22Rv1 (cell line): ENCODE measurements around the gene TGFB1I1.

Source experiments
- H3K27ac ChIP-seq: fragments of 450-650 bp; 2 replicates; pipeline ENCODE4 v1.5.1; 2017
- ZFX ChIP-seq: fragments of 450-650 bp; IDR thresholded peaks from 2 replicates; pipeline ENCODE4 v1.6.1; 2017; ENCODE audit warnings: antibody characterized with exemption, borderline replicate concordance
- TF ChIP-seq, protein P1 (sequence below): fragments of 450-650 bp; IDR thresholded peaks from 2 replicates; pipeline ENCODE4 v1.5.1; 2017; ENCODE audit warnings: mild to moderate bottlenecking

Gene TGFB1I1

DNA sequence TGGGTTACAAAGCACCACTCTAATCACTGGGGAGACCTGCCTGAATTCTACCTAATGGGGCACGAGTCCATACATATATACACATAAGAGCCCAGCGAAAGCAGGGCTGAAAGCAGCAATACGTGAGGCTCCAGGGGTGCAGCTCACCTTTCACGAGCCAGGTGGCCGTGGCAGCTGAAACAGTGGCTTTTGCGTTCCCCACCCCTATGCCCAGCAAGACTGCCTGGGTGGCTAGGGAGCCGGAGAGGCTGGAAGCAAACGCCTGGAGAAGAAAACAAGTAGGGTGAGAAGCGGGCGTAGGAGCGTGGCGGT lies 35.6 kb downstream of the TGFB1I1 start:
- H3K27ac ChIP-seq, result peak overlapping the region; percentile 66
- no peak for TF ChIP-seq ZFX
- TF ChIP-seq, protein P1, sequence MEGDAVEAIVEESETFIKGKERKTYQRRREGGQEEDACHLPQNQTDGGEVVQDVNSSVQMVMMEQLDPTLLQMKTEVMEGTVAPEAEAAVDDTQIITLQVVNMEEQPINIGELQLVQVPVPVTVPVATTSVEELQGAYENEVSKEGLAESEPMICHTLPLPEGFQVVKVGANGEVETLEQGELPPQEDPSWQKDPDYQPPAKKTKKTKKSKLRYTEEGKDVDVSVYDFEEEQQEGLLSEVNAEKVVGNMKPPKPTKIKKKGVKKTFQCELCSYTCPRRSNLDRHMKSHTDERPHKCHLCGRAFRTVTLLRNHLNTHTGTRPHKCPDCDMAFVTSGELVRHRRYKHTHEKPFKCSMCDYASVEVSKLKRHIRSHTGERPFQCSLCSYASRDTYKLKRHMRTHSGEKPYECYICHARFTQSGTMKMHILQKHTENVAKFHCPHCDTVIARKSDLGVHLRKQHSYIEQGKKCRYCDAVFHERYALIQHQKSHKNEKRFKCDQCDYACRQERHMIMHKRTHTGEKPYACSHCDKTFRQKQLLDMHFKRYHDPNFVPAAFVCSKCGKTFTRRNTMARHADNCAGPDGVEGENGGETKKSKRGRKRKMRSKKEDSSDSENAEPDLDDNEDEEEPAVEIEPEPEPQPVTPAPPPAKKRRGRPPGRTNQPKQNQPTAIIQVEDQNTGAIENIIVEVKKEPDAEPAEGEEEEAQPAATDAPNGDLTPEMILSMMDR, result no peak

DNA sequence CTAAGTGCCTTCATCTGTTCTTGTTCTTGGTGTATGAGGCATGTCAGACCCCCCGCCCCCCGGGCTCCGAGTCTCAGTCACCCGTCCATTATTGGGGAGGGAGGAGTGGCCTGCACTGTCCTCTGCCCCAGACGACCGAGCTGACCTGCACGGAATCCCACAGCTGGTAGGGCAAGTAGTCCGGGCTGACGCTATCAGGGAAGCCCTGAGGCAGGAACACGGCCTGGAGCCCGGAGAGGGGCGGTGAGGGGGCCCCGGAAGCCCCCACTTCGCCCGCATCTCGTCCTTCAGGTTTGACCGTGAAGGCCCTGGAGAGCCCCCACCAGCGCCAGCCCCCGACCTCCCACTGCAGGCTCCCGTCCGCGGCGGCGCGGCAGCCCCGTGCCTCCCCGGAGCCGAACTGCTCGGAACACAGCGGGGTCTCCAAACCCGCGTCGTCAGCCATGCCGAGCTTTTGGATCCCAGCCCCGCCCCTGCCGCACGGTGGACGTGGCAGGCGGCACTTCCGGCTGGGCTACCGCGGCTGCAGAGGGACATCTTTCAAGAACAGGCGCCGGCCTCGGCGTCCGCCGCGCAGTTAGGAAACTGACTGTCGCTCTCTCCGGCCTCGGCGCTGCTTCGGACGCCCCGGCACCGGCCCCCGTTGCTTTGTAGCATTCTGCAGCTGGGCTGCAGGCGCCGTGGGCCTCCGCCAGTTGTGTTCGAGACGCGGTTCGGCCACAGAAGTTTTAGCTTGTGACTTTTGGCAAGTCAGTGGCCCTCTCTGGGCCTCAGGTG lies 36.2 kb downstream of the TGFB1I1 start, which contains the start of gene RUSF1:
RUSF1 (minus strand) TSS at position 463 of the 777 bp plus-strand sequence; CDS start at position 445, 18 bp downstream.
- H3K27ac ChIP-seq, result peak within 1 kb of the TSS; percentile 66
- 0 out of 2 replicates have a peak, but pooled peaks have one; percentile 34 for TF ChIP-seq ZFX
- TF ChIP-seq, protein P1, result no peak

DNA sequence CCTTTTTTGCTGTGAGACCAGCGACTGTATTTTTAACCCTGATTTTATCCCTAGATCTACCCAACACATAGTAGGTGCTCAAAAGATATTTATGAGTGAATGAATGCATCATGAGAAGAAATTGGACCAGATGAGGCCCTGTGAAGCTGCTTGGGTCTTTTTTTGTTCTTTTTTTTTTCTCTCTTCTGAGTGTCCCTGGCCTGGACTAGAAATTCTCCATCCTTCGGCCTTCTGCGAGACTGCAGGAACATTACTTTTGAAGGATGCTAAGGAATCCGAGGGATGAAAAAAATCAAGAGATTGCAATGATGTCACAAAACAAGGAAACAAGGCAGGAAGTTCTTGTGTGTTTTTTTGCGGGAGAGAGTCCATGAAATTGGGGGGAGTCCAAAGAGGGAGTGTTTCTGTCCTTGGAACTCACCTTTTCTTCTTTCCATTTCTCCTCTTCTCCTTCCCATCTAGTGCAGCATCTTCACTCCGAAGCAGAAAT lies 36.8 kb downstream of the TGFB1I1 start:
- H3K27ac ChIP-seq, result peak overlapping the region; percentile 66
- 0 out of 2 replicates have a peak, but pooled peaks have one; percentile 6 for TF ChIP-seq ZFX
- TF ChIP-seq, protein P1, result no peak

DNA sequence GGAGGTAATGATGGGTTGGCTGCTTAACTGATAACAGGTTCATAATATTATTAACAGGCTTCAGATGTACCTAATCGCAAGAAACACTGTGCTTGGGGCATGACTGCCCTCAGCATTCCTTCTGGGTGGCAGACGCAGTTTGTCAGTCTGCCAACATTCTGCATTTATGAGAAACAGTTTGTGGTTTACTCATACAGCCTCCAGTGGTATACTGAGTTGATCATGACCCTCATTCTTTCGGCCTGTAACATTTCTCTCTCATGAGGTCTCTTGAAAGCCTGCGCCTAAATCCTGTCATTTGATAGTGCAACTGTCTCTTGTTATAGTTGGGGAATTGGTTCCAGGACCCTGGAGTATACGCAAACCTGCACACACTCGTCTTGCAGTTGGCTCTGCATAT lies 41.2 kb downstream of the TGFB1I1 start:
- TF ChIP-seq, protein P1, result no peak
- TF ChIP-seq ZFX, result no peak
- no peak overlapping the region for H3K27ac ChIP-seq

DNA sequence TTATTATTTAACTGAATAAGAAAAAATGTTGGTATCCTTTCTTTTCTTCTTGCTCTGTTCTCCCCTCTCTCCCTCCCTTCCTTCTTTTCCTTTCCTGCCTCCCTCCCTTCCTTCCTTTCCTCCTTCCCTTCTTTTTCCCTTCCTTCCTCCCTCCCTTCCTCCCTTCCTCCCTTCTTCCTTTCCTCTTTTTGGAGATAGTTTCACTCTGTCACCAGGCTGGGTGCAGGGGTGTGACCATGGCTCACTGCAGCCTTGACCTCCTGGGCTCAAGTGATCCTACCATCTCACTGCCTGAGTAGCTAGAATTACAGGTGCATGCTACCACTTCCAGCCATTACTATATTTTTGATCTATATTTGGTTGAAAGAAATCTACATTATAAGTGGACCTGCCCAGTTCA lies 41.9 kb downstream of the TGFB1I1 start:
- TF ChIP-seq ZFX, result no peak
- TF ChIP-seq, protein P1, result no peak
- no peak overlapping the region for H3K27ac ChIP-seq

DNA sequence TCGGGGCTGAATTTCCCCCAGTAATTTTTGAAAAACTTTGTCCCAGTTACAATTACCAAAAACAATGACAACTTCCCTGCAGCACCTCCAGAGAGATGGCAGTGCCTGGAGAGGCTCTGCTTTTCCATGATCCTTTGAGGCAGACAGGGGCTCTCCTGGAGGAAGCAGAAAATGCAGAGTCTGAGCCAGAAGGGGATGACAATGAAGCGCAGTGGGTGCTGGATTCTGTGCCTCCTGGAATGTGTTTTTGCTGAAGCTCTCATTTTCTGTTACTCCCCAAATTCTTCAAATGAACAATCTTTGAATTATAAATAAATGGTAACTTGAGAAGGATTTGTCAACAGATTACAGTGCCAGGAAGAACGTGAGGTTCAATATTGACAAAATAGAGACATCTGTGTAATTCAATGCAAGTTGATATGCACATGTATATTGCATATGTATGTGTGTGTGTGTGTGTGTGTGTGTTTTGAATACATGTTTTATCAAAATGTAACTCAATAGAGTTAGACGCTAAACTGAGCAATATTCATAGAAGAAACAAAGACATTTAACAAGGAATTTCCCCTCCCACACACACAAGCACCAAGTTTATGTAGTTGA lies 45.9 kb downstream of the TGFB1I1 start:
- TF ChIP-seq, protein P1, result no peak
- no peak overlapping the region for H3K27ac ChIP-seq
